ENCODE data around the gene FAM98A. TPM values are rescaled to one million over a fixed set of nuclear protein-coding genes. Genes with fewer than 3 reads are reported as not detected.

Gene FAM98A
- total RNA-seq, 1 experiment from 2014 or later = 111 TPM

Other genes with a start within 250 kb of the FAM98A start
- 3.2 and 6.7 TPM in 2 replicates for gene RASGRP3, start 122.7 kb downstream of the FAM98A start, total RNA-seq (2014; rRNA removed; shearing (Covaris generic))